Activated CD8-positive, alpha-beta T cell treated with anti-CD3 and anti-CD28 coated beads for 36 hours (primary cell): ENCODE data around the gene RTP4. TPM values are rescaled to one million over a fixed set of nuclear protein-coding genes. Genes with fewer than 3 reads are reported as not detected.

Experiments
- ATAC-seq: fragments of 200-7000 bp; cut with Tn5 transposase; one replicate; pipeline ENCODE4 v1.10.0; 2021; ENCODE audit warnings: mild to moderate bottlenecking, moderate library complexity
- CTCF ChIA-PET: fragments of 350-600 bp; sonication (Branson Sonifier 250); formaldehyde crosslinking; loops from one replicate; lab custom pipeline; 2021; ENCODE audit warnings: antibody characterized with exemption; lab: Charles Lee
- POLR2A ChIA-PET: fragments of 350-600 bp; sonication (Branson Sonifier 250); formaldehyde crosslinking; loops from one replicate; lab custom pipeline; 2021; ENCODE audit warnings: antibody characterized with exemption; lab: Charles Lee
- DNase-seq: peaks from one replicate; pipeline ENCODE4 v3.0.0-alpha.2; 2020
- H3K27ac Mint-ChIP-seq: one replicate; pipeline ENCODE4 v1.8.0; 2021; ENCODE audit warnings: mild to moderate bottlenecking, mixed read lengths
- H3K27me3 Mint-ChIP-seq: one replicate; pipeline ENCODE4 v1.8.0; 2021; ENCODE audit warnings: mixed read lengths
- H3K36me3 Mint-ChIP-seq: one replicate; pipeline ENCODE4 v1.8.0; 2021; ENCODE audit warnings: low read depth, mixed read lengths
- H3K4me1 Mint-ChIP-seq: one replicate; pipeline ENCODE4 v1.8.0; 2021; ENCODE audit warnings: low read depth, mixed read lengths
- H3K4me3 Mint-ChIP-seq: one replicate; pipeline ENCODE4 v1.8.0; 2021; ENCODE audit warnings: mild to moderate bottlenecking, moderate library complexity, mixed read lengths
- H3K9me3 Mint-ChIP-seq: one replicate; pipeline ENCODE4 v1.8.0; 2021; ENCODE audit warnings: mixed read lengths
- intact Hi-C: fragments of 100-400 bp; cut with micrococcal nuclease; formaldehyde crosslinking; loops from one replicate; pipeline ENCODE4 v1.10.0; 2022
- total RNA-seq, 2 experiments: library from RNA; stranded (reverse); gene quantifications; one replicate each; pipeline ENCODE4 v1.2.3, GENCODE V29; 2021
- TF ChIP-seq, protein P1 (sequence below): fragments of 200-600 bp; IDR thresholded peaks from one replicate; pipeline ENCODE4 v1.8.0; 2022; ENCODE audit warnings: antibody characterized with exemption, mild to moderate bottlenecking

RTP4 gene
- total RNA-seq, 2 experiments from 2014 or later: 3.4 to 3.6 TPM

DNA sequence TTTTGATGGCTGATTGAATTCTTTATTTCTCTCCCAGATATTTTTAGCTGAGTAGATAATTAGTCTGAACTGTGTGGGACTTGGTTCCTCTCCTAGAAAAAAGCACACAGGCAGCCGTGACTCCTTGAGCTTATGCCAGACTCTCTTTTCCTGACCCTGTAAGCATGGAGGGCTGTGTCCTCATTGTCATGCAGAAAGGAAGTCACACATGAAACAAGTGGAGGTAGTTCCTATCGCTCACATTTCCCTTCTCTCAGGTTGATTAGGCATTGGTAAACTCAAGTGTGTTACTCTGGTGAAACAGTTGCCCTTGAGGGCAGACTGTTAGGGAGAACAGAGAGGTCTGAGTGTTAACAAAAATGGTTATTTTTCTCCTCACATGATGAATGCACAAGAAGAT, 6.3 kb upstream of the RTP4 start:
- DNase-seq: no peak
- Mint-ChIP-seq H3K27ac (no peak overlapping the region), H3K9me3 (no peaks in the 10 kb centered on the region), H3K4me3 (no peak overlapping the region), H3K36me3 (no peaks in the 10 kb centered on the region), H3K4me1 (peaks cover 7% of the 10 kb centered on the region), H3K27me3 (no peaks in the 10 kb centered on the region)
- intact Hi-C loops: no loop called here
- POLR2A ChIA-PET: no interaction called here
- peak; percentile 62 for ATAC-seq
- CTCF ChIA-PET: interaction anchor here (1.4 to 1.6 kb wide), 3 partner anchors 40 to 318 kb away, joined by 3 to 8 read pairs (median 5); no protein-coding TSS in a partner anchor
- TF ChIP-seq, protein P1, sequence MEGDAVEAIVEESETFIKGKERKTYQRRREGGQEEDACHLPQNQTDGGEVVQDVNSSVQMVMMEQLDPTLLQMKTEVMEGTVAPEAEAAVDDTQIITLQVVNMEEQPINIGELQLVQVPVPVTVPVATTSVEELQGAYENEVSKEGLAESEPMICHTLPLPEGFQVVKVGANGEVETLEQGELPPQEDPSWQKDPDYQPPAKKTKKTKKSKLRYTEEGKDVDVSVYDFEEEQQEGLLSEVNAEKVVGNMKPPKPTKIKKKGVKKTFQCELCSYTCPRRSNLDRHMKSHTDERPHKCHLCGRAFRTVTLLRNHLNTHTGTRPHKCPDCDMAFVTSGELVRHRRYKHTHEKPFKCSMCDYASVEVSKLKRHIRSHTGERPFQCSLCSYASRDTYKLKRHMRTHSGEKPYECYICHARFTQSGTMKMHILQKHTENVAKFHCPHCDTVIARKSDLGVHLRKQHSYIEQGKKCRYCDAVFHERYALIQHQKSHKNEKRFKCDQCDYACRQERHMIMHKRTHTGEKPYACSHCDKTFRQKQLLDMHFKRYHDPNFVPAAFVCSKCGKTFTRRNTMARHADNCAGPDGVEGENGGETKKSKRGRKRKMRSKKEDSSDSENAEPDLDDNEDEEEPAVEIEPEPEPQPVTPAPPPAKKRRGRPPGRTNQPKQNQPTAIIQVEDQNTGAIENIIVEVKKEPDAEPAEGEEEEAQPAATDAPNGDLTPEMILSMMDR: no peak

DNA sequence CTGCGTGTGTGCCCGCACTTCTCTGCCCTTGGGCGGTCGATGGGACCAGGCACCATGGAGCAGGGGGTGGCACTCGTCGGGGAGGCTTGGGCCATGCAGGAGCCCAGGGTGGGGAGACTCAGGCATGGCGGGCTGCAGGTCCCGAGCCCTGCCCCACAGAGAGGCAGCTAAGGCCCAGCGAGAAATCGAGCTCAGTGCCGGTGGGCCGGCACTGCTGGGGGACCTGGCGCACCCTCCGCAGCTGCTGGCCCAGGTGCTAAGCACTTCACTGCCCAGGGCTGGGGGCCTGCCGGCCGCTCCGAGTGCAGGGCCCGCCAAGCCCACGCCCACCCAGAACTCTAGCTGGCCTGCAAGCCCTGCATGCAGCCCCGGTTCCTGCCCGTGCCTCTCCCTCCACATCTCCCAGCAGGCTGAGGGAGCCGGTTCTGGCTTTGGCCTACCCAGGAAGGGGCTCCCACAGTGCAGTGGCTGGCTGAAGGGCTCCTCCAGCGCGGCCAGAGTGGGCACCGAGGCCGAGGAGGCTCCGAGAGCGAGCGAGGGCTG, 553 bp upstream of the RTP4 start:
- no peak for ATAC-seq
- Mint-ChIP-seq H3K27ac (peak overlapping the region; percentile 98), H3K27me3 (no peaks in the 10 kb centered on the region), H3K36me3 (peaks cover 29% of the 10 kb centered on the region), H3K4me1 (peaks cover 21% of the 10 kb centered on the region), H3K4me3 (peak overlapping the region; percentile 89), H3K9me3 (peaks cover 8% of the 10 kb centered on the region)
- ChIA-PET POLR2A (interaction anchor here (1.4 kb wide), 1 partner anchor 49 kb away, joined by 3 read pairs; no protein-coding TSS in a partner anchor), CTCF (interaction anchor here (1.1 to 5.9 kb wide), 4 partner anchors 11 to 1674 kb away, joined by 3 to 38 read pairs (median 4); no protein-coding TSS in a partner anchor)
- DNase-seq: no peak
- intact Hi-C loops: no loop called here
- TF ChIP-seq, protein P1: no peak

DNA sequence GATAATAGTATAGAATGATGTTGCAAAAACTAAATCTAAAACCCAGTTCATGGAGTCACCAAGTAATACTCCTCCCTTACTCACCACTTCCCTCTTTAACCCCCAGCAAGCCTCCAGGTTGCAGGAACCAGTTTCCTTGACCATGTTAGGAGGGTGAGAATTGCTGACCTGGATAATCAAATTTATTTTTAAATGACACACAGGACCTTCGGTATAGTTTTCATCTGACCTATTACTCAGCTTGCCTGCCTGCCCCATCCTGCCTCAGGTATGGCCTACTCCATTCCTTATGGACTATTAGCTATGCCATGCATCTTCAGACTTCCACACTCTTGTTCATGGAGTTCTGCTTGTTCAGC, 883 bp downstream of the RTP4 start:
- Mint-ChIP-seq H3K4me3 (peak overlapping the region; percentile 89), H3K4me1 (peaks cover 21% of the 10 kb centered on the region), H3K9me3 (peaks cover 10% of the 10 kb centered on the region), H3K27me3 (no peaks in the 10 kb centered on the region), H3K27ac (peak overlapping the region; percentile 98), H3K36me3 (peaks cover 39% of the 10 kb centered on the region)
- ChIA-PET CTCF (interaction anchor here (1.2 to 5.9 kb wide), 2 partner anchors 23 to 50 kb away, joined by 3 to 38 read pairs; no protein-coding TSS in a partner anchor), POLR2A (interaction anchor here (0.7 to 1.4 kb wide), 3 partner anchors 11 to 50 kb away, joined by 3 read pairs; no protein-coding TSS in a partner anchor)
- DNase-seq: no peak
- TF ChIP-seq, protein P1: no peak
- peak; percentile 9 for ATAC-seq
- intact Hi-C loops: no loop called here

DNA sequence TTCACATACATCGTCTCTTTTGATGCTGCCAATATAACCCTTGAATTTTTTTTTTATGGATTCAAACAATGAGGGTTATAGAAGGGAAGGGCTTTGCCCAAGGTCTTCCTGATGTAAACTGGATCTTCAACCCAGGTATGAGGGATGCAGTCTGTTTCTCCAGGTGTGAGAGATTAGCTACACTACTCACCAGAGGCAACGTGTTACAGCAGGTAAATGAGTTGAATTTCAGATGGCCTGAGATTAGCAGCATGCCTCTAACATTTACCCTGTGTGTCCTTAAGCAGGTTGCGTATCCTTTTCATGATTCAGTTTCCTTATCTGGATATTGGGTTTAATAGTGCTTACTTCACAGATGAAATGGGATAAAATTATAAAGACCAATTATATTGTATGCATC, 1.9 kb downstream of the RTP4 start:
- ChIA-PET CTCF (interaction anchor here (1.2 kb wide), 1 partner anchor 29 kb away, joined by 3 read pairs; no protein-coding TSS in a partner anchor), POLR2A (interaction anchor here (0.6 to 1.2 kb wide), 2 partner anchors 11 to 1968 kb away, joined by 3 to 4 read pairs; no protein-coding TSS in a partner anchor)
- H3K27ac Mint-ChIP-seq: no peak overlapping the region
- H3K4me3 Mint-ChIP-seq: peak overlapping the region; percentile 29
- H3K36me3 Mint-ChIP-seq: peaks cover 39% of the 10 kb centered on the region
- peaks cover 14% of the 10 kb centered on the region for H3K9me3 Mint-ChIP-seq
- TF ChIP-seq, protein P1: no peak
- intact Hi-C loops: no loop called here
- DNase-seq: no peak
- no peak for ATAC-seq
- peaks cover 21% of the 10 kb centered on the region for H3K4me1 Mint-ChIP-seq
- H3K27me3 Mint-ChIP-seq: no peaks in the 10 kb centered on the region

DNA sequence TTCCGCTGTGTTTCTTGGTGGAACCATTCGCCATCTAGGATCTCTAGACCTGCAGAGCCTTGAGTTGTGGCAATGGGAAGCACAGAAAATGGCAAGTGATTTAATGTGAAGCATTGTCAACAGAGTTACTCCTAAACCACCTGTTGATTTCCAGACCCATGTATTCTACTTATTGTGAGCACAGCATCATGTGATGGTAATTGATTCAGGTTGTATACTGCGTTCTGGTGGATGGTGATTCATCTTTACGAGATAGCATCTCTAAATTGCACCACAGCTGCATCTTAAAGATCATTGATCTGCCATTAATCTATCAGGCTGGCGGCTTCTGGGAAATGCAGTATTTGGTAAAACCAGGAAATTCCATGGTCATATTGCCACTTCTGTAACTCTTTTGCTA, 7.4 kb downstream of the RTP4 start:
- ChIA-PET CTCF (interaction anchor here (1.0 kb wide), 1 partner anchor 56 kb away, joined by 3 read pairs; no protein-coding TSS in a partner anchor), POLR2A (no interaction called here)
- peaks cover 22% of the 10 kb centered on the region for H3K9me3 Mint-ChIP-seq
- H3K4me3 Mint-ChIP-seq: no peak overlapping the region
- DNase-seq (no peak), ATAC-seq (no peak)
- no peaks in the 10 kb centered on the region for H3K27me3 Mint-ChIP-seq
- intact Hi-C loops: no loop called here
- H3K4me1 Mint-ChIP-seq: peaks cover 2% of the 10 kb centered on the region
- no peak overlapping the region for H3K27ac Mint-ChIP-seq
- TF ChIP-seq, protein P1: no peak
- peaks cover 35% of the 10 kb centered on the region for H3K36me3 Mint-ChIP-seq
